ENCODE results near the gene ABCA10.

DNA sequence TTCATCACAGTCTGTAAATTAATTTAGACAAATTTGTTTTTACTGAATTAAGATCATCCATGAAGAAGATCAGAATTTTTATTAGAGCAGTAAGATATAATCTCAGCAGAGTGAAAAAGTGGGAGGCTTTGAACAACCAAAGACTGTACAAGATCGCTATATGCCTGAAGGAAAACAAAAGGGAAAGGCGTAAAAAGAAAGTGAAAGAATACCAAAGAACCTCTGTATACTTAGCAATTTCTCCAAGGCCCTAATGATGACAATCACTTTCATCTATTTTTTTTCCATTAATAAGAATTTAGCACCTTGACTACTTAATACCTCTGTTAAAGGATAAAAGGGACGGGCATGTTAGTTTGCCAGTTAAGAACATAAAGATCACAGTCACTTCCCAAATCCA, 38.6 kb upstream of the ABCA10 start:
- TF ChIP-seq, protein P1, sequence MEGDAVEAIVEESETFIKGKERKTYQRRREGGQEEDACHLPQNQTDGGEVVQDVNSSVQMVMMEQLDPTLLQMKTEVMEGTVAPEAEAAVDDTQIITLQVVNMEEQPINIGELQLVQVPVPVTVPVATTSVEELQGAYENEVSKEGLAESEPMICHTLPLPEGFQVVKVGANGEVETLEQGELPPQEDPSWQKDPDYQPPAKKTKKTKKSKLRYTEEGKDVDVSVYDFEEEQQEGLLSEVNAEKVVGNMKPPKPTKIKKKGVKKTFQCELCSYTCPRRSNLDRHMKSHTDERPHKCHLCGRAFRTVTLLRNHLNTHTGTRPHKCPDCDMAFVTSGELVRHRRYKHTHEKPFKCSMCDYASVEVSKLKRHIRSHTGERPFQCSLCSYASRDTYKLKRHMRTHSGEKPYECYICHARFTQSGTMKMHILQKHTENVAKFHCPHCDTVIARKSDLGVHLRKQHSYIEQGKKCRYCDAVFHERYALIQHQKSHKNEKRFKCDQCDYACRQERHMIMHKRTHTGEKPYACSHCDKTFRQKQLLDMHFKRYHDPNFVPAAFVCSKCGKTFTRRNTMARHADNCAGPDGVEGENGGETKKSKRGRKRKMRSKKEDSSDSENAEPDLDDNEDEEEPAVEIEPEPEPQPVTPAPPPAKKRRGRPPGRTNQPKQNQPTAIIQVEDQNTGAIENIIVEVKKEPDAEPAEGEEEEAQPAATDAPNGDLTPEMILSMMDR (IDR thresholded peaks at IDR 0.05): no peak
- no peak for TF ChIP-seq POLR2AphosphoS5 (IDR thresholded peaks at IDR 0.05)
